GM13977 (cell line): ENCODE results near the gene CPNE9.

Experiments used
- DNase-seq: peaks from one replicate; pipeline ENCODE4 v3.0.0; 2012; ENCODE audit warnings: low spot score
- CTCF ChIP-seq: IDR thresholded peaks from 2 replicates; pipeline ENCODE4 v1.5.1; 2012; ENCODE audit warnings: mild to moderate bottlenecking, control low read depth; ENCODE audit not compliant: insufficient read depth; ENCODE audit errors: extremely low read depth, missing control alignments
- in situ Hi-C: fragments of 300-500 bp; cut with MboI; formaldehyde crosslinking; loops from one replicate; pipeline ENCODE4 v1.12.0; 2022; ENCODE audit warnings: low sequenced_read_pairs, low pct_unique_long_range_greater_than_20kb, mixed read lengths, inconsistent platforms; ENCODE audit not compliant: unreplicated experiment

Gene CPNE9

GRCh38 chr3:9732740-9733115 is 29.1 kb downstream of the CPNE9 start:
- in situ Hi-C loops = no loop called here
- no peak for DNase-seq
- no peak for TF ChIP-seq CTCF

- in situ Hi-C loops = no loop called here
- no peak for DNase-seq
- TF ChIP-seq CTCF = no peak
Measured at GRCh38 chr3:9736831-9737230, 33.2 kb downstream of the CPNE9 start.

- in situ Hi-C loops = no loop called here
- TF ChIP-seq CTCF = no peak
- DNase-seq = no peak
Measured at GRCh38 chr3:9739181-9739580, 35.5 kb downstream of the CPNE9 start.

GRCh38 chr3:9742560-9742959 is 38.9 kb downstream of the CPNE9 start:
- in situ Hi-C loops = no loop called here
- no peak for TF ChIP-seq CTCF
- DNase-seq = no peak

GRCh38 chr3:9743548-9743947 is 39.9 kb downstream of the CPNE9 start:
- in situ Hi-C loops = no loop called here
- TF ChIP-seq CTCF = no peak
- no peak for DNase-seq

GRCh38 chr3:9744162-9744561 is 40.5 kb downstream of the CPNE9 start:
- no peak for TF ChIP-seq CTCF
- in situ Hi-C loops = no loop called here
- DNase-seq = no peak

GRCh38 chr3:9745521-9745920 is 41.9 kb downstream of the CPNE9 start:
- no peak for TF ChIP-seq CTCF
- no peak for DNase-seq
- in situ Hi-C loops = no loop called here
